ENCODE measurements around the gene ADGRG7.

DNA sequence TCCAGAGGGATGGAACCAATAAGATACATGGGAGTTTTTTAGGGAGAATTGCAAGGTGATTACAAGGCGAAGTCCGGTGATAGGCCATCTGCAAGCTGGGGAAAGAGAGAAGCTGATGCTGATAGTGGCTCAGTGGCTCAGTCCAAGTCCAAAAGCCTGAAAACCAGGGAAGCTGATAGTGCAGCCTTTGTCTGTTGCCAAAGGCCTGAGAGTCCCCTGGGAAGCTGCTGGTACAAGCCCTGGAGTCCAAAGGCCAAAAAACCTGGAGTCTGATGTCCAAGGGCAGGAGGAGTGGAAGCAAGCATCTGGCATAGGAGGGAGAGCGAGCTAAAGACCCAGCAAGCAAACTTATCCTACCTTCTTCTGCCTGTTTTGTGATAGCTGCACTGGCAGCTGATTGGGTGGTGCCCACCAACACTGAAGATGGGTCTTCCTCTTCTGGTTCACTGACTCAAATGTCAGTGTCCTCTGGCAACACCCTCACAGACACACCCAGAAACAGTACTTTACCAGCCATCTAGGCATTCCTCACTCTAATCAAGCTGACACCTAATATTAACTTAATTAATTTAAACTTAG is 116.6 kb downstream of the ADGRG7 start:
- TF ChIP-seq, protein P1, sequence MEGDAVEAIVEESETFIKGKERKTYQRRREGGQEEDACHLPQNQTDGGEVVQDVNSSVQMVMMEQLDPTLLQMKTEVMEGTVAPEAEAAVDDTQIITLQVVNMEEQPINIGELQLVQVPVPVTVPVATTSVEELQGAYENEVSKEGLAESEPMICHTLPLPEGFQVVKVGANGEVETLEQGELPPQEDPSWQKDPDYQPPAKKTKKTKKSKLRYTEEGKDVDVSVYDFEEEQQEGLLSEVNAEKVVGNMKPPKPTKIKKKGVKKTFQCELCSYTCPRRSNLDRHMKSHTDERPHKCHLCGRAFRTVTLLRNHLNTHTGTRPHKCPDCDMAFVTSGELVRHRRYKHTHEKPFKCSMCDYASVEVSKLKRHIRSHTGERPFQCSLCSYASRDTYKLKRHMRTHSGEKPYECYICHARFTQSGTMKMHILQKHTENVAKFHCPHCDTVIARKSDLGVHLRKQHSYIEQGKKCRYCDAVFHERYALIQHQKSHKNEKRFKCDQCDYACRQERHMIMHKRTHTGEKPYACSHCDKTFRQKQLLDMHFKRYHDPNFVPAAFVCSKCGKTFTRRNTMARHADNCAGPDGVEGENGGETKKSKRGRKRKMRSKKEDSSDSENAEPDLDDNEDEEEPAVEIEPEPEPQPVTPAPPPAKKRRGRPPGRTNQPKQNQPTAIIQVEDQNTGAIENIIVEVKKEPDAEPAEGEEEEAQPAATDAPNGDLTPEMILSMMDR (IDR thresholded peaks at IDR 0.05) = no peak
- no peak for TF ChIP-seq POLR2AphosphoS5 (IDR thresholded peaks at IDR 0.05)
- no peak for TF ChIP-seq POLR2A (IDR thresholded peaks at IDR 0.05)
